KMS-11 (cell line): Measurements from ENCODE around the gene RBM14.
A peak's percentile ranks its signal among the peaks of the same experiment; 100 is the strongest.
"Not testable (repeated sequence)": the region's sequence is repeated elsewhere in the genome, so short reads cannot be mapped to it uniquely, and the experiment has no call there.

ENCODE experiments used
- H2AFZ ChIP-seq: fragments of 200-600 bp; sonication (generic); 2 replicates; pipeline ENCODE4 v1.6.1; 2016; ENCODE audit warnings: antibody characterized with exemption, mixed run types, low read depth
- H3K27ac ChIP-seq: fragments of 200-600 bp; sonication (generic); 2 replicates; pipeline ENCODE4 v1.6.1; 2016; ENCODE audit warnings: mild to moderate bottlenecking, mixed run types
- H3K27me3 ChIP-seq: fragments of 200-600 bp; sonication (generic); 2 replicates; pipeline ENCODE4 v1.6.1; 2017; ENCODE audit warnings: mild to moderate bottlenecking, low read depth, mixed run types, moderate library complexity; ENCODE audit not compliant: insufficient read depth
- H3K36me3 ChIP-seq: fragments of 200-600 bp; sonication (generic); 2 replicates; pipeline ENCODE4 v1.6.1; 2017; ENCODE audit warnings: mild to moderate bottlenecking, mixed run types; ENCODE audit not compliant: insufficient read depth
- H3K4me1 ChIP-seq: fragments of 200-600 bp; sonication (generic); 2 replicates; pipeline ENCODE4 v1.6.1; 2016; ENCODE audit warnings: mild to moderate bottlenecking, low read depth, mixed run types; ENCODE audit not compliant: poor library complexity, severe bottlenecking
- H3K4me2 ChIP-seq: fragments of 200-600 bp; sonication (generic); 2 replicates; pipeline ENCODE4 v1.7.0; 2016; ENCODE audit warnings: mild to moderate bottlenecking, mixed run types
- H3K4me3 ChIP-seq: fragments of 200-600 bp; sonication (generic); IDR thresholded peaks from 2 replicates; pipeline ENCODE4 v1.6.1; 2017; ENCODE audit warnings: low read depth, low read length, mixed read lengths; ENCODE audit not compliant: insufficient read depth
- H3K79me2 ChIP-seq: fragments of 200-600 bp; sonication (generic); 2 replicates; pipeline ENCODE4 v1.6.1; 2016; ENCODE audit warnings: low read depth, mixed run types; ENCODE audit not compliant: insufficient read depth
- H3K9ac ChIP-seq: fragments of 200-600 bp; sonication (generic); 2 replicates; pipeline ENCODE4 v1.6.1; 2016; ENCODE audit warnings: mild to moderate bottlenecking, mixed run types
- H4K20me1 ChIP-seq: fragments of 200-600 bp; sonication (generic); 2 replicates; pipeline ENCODE4 v1.6.1; 2016; ENCODE audit warnings: mild to moderate bottlenecking, mixed run types; ENCODE audit not compliant: insufficient read depth
- TF ChIP-seq, protein P1 (sequence below): fragments of 200-600 bp; sonication (generic); conservative IDR thresholded peaks from 2 replicates; pipeline ENCODE4 v1.6.1; 2017; ENCODE audit warnings: low read depth, mild to moderate bottlenecking, antibody characterized with exemption, low read length, moderate library complexity, mixed read lengths

The RBM14 gene

DNA sequence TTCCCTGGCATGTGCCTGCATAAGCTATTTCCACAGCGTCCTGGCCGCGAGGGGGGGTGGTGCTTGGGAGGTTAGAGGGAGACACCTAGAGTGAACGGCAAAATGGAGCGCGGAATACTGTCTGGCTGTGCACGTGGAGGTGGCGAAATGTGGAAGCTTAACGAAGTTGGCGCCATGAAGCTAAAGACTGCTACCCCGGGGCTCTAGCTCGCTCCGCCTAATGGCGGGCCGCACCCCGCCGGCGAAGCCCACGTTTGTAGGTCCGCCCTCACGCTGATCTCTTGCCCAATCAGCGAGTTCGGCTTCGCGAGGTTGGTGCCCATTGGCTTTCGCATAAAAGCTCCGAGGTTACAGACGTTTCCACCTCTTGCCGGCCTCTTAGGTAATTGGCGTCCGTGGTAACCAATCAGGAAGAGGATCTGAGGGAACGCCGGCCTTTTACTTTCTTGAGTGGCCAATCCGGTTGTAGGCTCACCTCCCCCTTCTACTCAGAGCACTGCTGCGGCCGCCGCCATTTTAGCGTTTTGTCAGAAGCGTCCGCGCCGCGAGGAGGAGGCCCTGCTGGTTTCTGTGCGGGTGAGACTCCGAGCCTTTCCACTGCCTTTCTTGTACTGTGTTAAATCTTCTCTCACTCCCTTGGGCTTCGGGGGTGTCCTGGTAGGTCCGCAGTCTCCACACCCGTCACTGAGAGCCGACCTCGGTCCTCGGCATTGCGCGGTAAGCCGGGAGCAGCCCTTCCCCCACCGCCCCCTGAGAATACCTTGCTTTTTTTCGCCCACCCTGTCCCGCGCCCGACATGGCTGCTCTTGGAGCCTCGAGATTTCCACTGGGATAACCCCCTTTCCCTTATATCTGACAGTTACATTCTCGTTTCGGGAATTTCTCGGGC lies 22.0 kb downstream of the RBM14 start, which contains the start of gene RBM4:
RBM4 (plus strand) TSS at position 527 of the 889 bp plus-strand sequence. CDS start 1,009 bp downstream, outside the sequence.
- H3K9ac ChIP-seq = peak within 1 kb of the TSS; percentile 88
- H3K27me3 ChIP-seq = no peaks in the 10 kb centered on the region
- peaks cover 38% of the 10 kb centered on the region for H4K20me1 ChIP-seq
- peaks cover 94% of the 10 kb centered on the region for H3K79me2 ChIP-seq
- H3K4me2 ChIP-seq = peak within 1 kb of the TSS; percentile 79
- peak within 1 kb of the TSS; percentile 34 for H2AFZ ChIP-seq
- H3K36me3 ChIP-seq = peaks cover 24% of the 10 kb centered on the region; the same call in 1 of the 2 replicates
- H3K4me3 ChIP-seq = no peak within 1 kb of the TSS
- peak within 1 kb of the TSS; percentile 80 for H3K27ac ChIP-seq
- TF ChIP-seq, protein P1, sequence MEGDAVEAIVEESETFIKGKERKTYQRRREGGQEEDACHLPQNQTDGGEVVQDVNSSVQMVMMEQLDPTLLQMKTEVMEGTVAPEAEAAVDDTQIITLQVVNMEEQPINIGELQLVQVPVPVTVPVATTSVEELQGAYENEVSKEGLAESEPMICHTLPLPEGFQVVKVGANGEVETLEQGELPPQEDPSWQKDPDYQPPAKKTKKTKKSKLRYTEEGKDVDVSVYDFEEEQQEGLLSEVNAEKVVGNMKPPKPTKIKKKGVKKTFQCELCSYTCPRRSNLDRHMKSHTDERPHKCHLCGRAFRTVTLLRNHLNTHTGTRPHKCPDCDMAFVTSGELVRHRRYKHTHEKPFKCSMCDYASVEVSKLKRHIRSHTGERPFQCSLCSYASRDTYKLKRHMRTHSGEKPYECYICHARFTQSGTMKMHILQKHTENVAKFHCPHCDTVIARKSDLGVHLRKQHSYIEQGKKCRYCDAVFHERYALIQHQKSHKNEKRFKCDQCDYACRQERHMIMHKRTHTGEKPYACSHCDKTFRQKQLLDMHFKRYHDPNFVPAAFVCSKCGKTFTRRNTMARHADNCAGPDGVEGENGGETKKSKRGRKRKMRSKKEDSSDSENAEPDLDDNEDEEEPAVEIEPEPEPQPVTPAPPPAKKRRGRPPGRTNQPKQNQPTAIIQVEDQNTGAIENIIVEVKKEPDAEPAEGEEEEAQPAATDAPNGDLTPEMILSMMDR = no peak
- H3K4me1 ChIP-seq = peaks cover 44% of the 10 kb centered on the region

DNA sequence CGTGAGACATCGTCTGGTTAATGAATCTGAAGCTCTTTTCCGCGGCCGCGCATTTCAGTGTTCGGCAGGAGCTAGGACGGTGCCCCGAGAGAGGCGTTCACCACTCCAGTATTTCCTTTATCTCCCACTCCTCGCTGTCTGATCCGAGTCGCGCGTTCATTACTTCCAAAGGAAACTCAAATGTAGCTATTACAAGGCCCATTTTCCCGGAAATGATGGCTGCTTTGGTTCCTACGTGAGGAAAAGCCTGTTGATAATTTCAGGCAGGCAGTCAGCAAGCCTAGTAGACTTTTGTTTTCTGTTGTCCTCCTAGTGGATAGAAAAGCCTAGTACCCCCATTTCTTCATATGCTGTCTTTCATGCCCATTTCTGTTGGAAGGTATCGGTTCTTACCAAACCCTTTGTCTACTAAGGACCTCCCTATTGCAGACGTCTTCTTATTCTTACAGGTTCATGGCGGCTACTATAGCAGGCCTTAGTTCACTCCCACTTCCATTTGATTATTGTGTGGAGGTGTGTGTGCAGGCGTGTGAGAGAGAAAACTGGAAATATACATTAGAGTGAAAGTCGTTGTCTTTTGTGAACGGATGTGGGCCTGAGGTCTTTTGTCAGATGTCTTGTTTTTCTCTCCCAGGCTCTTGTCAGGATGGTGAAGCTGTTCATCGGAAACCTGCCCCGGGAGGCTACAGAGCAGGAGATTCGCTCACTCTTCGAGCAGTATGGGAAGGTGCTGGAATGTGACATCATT lies 22.8 kb downstream of the RBM14 start:
- Histone ChIP-seq H3K4me3 (no peak overlapping the region), H3K79me2 (peaks cover 95% of the 10 kb centered on the region), H3K4me1 (peaks cover 47% of the 10 kb centered on the region), H3K9ac (peak overlapping the region; percentile 88), H3K4me2 (peak overlapping the region; percentile 71), H4K20me1 (peaks cover 44% of the 10 kb centered on the region), H3K36me3 (peaks cover 28% of the 10 kb centered on the region; the same call in 1 of the 2 replicates), H3K27ac (peak overlapping the region; percentile 80), H2AFZ (peak overlapping the region; percentile 6; the same call in 1 of the 2 replicates), H3K27me3 (no peaks in the 10 kb centered on the region)
- TF ChIP-seq, protein P1 = 0 out of 2 replicates have a peak, but pooled peaks have one; percentile 8

DNA sequence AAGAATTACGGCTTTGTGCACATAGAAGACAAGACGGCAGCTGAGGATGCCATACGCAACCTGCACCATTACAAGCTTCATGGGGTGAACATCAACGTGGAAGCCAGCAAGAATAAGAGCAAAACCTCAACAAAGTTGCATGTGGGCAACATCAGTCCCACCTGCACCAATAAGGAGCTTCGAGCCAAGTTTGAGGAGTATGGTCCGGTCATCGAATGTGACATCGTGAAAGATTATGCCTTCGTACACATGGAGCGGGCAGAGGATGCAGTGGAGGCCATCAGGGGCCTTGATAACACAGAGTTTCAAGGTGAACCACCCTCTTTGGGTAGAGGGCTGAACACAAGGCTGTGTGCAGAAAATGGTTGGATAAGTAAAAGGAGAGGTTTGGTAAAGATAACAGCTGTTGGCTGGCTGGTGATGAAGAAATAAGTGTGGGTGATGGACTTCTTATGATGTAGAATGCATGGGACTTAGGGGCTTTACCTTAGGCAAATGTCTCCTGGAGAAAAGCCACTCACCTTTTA lies 23.4 kb downstream of the RBM14 start:
- H3K9ac ChIP-seq, H3K27me3 ChIP-seq, H2AFZ ChIP-seq, H3K4me3 ChIP-seq, H3K27ac ChIP-seq: not testable (repeated sequence)
- Histone ChIP-seq H3K4me1 (peaks cover 47% of the 10 kb centered on the region), H3K79me2 (peaks cover 95% of the 10 kb centered on the region), H3K36me3 (peaks cover 34% of the 10 kb centered on the region; the same call in 1 of the 2 replicates), H4K20me1 (peaks cover 48% of the 10 kb centered on the region), H3K4me2 (peak overlapping the region; percentile 71)

DNA sequence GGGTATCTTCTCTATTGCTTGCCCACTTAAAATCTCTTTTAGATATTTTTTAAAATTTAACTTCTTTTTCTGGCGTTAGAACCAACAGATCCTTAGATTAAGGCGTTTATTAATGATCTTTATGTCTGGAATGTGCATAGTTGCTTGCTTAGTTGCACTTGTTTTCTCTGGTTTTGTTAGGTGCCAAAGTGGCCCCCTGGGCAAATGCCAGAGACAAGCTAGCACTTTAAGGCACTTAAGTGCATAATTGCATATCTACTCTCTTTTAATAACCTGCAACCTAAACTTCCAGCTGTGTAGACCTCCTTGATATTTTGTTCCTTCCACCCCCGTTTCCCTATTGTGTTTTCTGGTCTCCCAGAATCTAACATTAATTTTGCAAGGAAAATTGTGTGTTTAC lies 25.4 kb downstream of the RBM14 start:
- TF ChIP-seq, protein P1 = no peak
- Histone ChIP-seq H3K9ac (no peak overlapping the region), H3K27ac (no peak overlapping the region), H3K27me3 (no peaks in the 10 kb centered on the region), H3K79me2 (peaks cover 95% of the 10 kb centered on the region), H3K4me3 (no peak overlapping the region), H4K20me1 (peaks cover 60% of the 10 kb centered on the region), H3K36me3 (peaks cover 45% of the 10 kb centered on the region; the same call in 1 of the 2 replicates), H3K4me1 (peaks cover 51% of the 10 kb centered on the region), H2AFZ (no peak overlapping the region), H3K4me2 (peak overlapping the region; percentile 71)
